ENCODE measurements around the gene PAFAH1B2. TPM values are rescaled to one million over a fixed set of nuclear protein-coding genes. Genes with fewer than 3 reads are reported as not detected.

The PAFAH1B2 gene
- total RNA-seq, 1 donor from 2014 or later = 134 TPM

DNA sequence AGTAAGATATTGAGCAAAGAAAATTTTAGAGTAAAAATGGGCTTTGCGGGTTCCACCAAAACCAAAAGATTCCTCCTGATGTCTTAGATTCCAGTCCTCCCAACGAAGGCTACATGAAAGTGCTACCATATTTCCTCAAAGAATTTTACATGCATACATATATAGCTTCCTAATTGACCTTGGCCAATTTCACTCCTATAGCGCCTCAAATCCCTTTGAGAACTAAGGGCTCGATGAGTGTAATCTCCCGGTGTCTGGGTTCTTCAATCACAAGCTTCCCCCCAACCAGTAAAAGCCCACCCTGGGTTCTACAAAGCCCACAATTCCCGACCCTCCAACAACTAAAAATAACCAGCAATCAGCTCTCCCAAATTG, 47.1 kb upstream of the PAFAH1B2 start:
- Mint-ChIP-seq H3K27ac (ENCODE audit: unreplicated experiment) (peak overlapping the region; percentile 53), H3K36me3 (ENCODE audit: low read depth) (peaks cover 5% of the 10 kb centered on the region), H3K4me1 (peaks cover 46% of the 10 kb centered on the region), H3K4me3 (peak overlapping the region; percentile 100), H3K9me3 (no peaks in the 10 kb centered on the region), H3K27me3 (ENCODE audit: low read depth) (no peaks in the 10 kb centered on the region)
- no peak for DNase-seq (ENCODE audit: low read depth, low spot score)
- TF ChIP-seq, protein P1, sequence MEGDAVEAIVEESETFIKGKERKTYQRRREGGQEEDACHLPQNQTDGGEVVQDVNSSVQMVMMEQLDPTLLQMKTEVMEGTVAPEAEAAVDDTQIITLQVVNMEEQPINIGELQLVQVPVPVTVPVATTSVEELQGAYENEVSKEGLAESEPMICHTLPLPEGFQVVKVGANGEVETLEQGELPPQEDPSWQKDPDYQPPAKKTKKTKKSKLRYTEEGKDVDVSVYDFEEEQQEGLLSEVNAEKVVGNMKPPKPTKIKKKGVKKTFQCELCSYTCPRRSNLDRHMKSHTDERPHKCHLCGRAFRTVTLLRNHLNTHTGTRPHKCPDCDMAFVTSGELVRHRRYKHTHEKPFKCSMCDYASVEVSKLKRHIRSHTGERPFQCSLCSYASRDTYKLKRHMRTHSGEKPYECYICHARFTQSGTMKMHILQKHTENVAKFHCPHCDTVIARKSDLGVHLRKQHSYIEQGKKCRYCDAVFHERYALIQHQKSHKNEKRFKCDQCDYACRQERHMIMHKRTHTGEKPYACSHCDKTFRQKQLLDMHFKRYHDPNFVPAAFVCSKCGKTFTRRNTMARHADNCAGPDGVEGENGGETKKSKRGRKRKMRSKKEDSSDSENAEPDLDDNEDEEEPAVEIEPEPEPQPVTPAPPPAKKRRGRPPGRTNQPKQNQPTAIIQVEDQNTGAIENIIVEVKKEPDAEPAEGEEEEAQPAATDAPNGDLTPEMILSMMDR (conservative IDR thresholded peaks at IDR 0.05) = no peak

DNA sequence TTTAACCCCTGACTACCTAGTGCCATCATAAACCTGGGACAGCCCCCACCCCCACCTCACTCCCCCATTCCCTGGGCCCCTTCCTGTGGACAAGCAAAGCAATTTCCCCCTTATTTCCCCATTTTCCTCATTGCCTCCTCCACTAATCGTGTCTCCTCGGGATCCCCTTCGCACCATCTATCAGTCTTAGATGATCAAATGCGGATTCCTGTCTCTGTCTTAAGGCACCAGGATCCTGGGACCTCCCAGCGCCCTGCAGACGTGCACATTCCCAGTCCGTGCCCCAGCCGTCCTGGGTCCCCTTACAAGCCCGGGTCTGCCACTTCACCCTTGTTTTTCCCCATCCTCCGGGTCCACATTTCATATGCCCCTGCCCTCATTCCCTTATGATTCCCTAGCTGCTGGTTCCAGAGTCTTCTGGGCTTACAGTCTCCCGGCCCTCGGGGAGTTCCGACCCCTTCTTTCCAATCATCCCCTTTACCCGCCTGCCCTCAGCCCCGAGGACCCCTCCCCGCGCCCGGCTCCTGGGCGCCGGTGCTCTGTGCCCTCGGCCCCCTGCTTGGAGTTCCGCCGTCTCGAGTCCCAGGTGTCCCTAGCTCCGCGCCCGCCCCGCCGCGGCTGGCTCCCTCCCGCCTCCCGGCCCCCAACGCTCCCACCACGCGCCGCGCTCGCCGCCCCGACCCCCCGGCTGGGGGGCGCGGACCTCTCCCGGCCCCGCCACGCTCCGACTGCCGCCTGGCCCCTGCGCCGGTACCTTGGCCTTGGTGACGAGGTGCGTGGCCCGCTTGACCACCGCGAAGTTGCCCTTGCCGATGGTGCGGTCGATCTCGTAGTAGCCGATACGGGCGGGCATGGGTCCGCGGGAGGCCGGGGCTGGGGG, 46.5 kb upstream of the PAFAH1B2 start:
- no peak for DNase-seq (ENCODE audit: low read depth, low spot score)
- peak overlapping the region; percentile 100 for H3K4me3 Mint-ChIP-seq
- H3K27me3 Mint-ChIP-seq (ENCODE audit: low read depth) = no peaks in the 10 kb centered on the region
- H3K4me1 Mint-ChIP-seq = peaks cover 46% of the 10 kb centered on the region
- H3K9me3 Mint-ChIP-seq = no peaks in the 10 kb centered on the region
- TF ChIP-seq, protein P1 (conservative IDR thresholded peaks at IDR 0.05) = no peak
- peak overlapping the region; percentile 97 for H3K27ac Mint-ChIP-seq (ENCODE audit: unreplicated experiment)
- H3K36me3 Mint-ChIP-seq (ENCODE audit: low read depth) = no peaks in the 10 kb centered on the region

GRCh38 chr11:117098269-117099232, 45.5 kb upstream of the PAFAH1B2 start, which contains the start of gene SIK3:
TSS of gene SIK3 (minus strand) at chr11:117098428. CDS start at chr11:117098415, 13 bp downstream.
- Mint-ChIP-seq H3K27ac (ENCODE audit: unreplicated experiment) (peak within 1 kb of the TSS; percentile 99), H3K9me3 (no peaks in the 10 kb centered on the region), H3K36me3 (ENCODE audit: low read depth) (no peaks in the 10 kb centered on the region), H3K4me3 (peak within 1 kb of the TSS; percentile 100), H3K4me1 (peaks cover 46% of the 10 kb centered on the region), H3K27me3 (ENCODE audit: low read depth) (no peaks in the 10 kb centered on the region)
- peak; percentile 85 for DNase-seq (ENCODE audit: low read depth, low spot score)
- TF ChIP-seq, protein P1 (conservative IDR thresholded peaks at IDR 0.05) = peak; percentile 43

- H3K4me1 Mint-ChIP-seq = peaks cover 45% of the 10 kb centered on the region
- no peaks in the 10 kb centered on the region for H3K27me3 Mint-ChIP-seq (ENCODE audit: low read depth)
- H3K9me3 Mint-ChIP-seq = no peaks in the 10 kb centered on the region
- peak overlapping the region; percentile 69 for H3K27ac Mint-ChIP-seq (ENCODE audit: unreplicated experiment)
- no peak for DNase-seq (ENCODE audit: low read depth, low spot score)
- peak overlapping the region; percentile 94 for H3K4me3 Mint-ChIP-seq
- TF ChIP-seq, protein P1 (conservative IDR thresholded peaks at IDR 0.05) = no peak
- no peaks in the 10 kb centered on the region for H3K36me3 Mint-ChIP-seq (ENCODE audit: low read depth)
These were observed 44.4 kb upstream of the PAFAH1B2 start for GRCh38 chr11:117099696-117100095.

DNA sequence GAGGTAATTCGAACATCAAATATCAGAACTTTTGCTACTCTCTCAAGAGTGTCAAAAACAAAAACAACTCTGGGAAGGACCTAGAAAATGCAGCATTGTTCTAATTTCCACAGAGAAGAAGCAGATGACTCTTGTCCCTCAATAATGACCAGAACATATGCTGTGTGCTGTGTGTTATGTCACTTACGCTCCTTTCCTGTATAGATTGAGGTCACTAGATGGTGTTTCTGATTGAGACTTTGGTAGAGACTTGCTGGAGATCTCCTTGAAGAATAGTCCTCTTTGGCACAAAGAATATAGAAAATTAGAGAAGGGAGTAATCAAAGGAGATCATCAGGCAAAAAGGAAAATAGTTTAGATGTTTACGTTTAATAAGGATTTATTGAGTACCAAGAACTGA, 43.5 kb upstream of the PAFAH1B2 start:
- Mint-ChIP-seq H3K27me3 (ENCODE audit: low read depth) (no peaks in the 10 kb centered on the region), H3K4me1 (peaks cover 36% of the 10 kb centered on the region), H3K36me3 (ENCODE audit: low read depth) (no peaks in the 10 kb centered on the region), H3K27ac (ENCODE audit: unreplicated experiment) (no peak overlapping the region), H3K9me3 (no peaks in the 10 kb centered on the region), H3K4me3 (peak overlapping the region; percentile 73)
- TF ChIP-seq, protein P1 (conservative IDR thresholded peaks at IDR 0.05) = no peak
- no peak for DNase-seq (ENCODE audit: low read depth, low spot score)
